NCI-H1436 (cell line): Measurements from ENCODE around the gene PPP1R7.

ENCODE experiments used
- DNase-seq: peaks from one replicate; lab custom pipeline; 2025; lab: John Stamatoyannopoulos, UW

PPP1R7 gene

DNA sequence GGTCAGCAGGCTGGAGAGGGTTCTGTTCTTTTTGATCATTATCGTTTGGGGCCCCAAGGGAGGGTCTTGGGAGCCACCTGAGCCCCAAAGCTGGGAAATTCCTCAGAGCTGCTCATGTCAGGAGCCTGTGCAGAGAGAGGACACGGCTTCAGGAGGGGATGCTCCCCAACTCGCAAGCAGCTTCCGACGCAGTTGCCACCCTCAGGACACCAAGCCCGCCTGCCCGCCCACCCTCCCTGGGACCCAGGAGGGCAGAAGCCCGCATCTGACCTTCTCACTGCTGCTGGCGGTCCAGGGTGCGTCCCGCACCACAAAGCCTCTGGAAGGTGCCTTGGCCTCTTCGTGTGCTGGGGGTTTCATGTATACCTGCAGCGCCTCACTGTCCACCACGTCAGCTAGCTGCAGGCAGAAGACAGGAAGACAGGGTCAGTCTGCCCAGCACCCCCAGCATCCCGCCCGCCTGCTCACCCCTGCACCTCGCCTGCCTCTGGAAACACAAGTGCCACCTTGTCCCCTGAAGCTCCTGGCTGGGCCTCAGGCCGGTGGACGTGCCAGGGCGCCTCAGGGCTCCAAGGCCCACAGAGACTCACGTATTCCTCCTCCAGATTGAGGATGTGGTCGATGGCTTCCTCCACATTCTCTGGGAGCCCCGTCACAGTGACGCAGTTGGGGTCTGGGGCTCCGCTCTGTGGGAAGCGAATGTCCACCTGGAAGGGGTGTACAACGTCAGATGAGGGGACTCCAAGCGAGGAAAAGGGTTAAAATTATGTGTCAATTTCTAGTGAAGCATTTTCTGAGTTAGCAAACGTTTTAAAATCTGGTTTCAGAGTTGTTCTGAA, 79.5 kb downstream of the PPP1R7 start:
- no peak for DNase-seq

DNA sequence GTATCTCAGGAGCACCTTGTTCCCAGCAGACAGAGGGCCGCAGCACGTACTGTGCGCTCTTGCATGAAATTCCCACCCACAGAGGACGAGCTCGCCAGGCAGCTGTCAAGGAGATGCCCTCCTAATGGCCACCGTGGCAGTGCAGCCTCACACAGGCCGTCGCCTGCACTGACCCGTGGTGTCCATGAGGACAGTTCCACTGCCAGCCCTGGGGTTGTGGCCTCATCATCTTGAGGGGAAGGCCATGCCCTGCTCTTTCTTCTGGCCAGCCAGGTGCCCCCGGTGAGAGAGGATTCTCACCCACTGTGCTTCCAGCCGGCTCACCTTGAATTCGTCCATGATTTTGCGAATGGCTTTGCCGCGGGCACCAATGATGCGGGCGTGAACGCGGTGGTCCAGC, 80.2 kb downstream of the PPP1R7 start:
- no peak for DNase-seq

DNA sequence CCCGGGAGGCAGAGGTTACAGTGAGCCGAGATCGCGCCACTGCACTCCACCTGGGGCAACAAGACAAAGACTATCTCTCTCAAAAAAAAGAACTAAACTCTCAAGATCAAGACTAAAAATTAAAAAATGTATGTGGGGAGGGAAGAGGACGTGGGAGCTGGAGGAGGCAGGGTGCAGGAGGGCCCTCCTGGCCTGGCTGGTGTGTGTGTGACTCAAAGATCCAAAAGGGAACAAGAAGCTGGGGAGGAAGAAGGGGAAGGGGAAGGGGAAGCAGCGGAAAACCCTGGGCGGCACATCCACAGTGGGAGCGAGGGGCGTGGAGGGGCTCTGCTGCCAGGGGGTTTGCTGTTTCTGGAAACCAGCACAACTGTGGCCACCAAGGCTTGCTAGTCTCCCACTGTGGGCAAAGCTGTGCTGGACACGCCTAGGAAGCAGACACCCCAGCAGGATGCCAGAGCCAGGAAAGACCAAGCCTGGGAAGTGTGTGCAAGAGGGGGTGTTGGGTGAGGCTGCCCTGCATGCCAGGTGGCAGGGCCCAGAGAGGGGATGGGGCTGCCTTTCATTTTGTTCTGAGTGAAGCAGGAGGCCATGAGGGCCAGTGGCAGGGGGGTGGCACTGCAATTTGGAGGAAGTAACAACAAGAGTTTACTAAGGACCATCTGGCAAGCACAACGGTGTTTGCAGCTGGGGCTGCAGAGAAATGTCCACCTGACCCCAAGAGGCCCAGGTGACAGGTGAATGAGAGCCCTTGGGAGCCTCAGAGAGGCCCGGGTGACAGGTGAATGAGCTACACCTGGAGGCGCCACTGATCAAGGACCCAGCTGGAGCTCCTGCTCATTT, 82.7 kb downstream of the PPP1R7 start:
- DNase-seq: no peak
